H1 (cell line): ENCODE results near the gene ASTN2. TPM values are rescaled to one million over a fixed set of nuclear protein-coding genes. Genes with fewer than 3 reads are reported as not detected.

Experiments
- CTCF ChIA-PET: fragments of 300-600 bp; sonication (Branson Sonifier 250); formaldehyde crosslinking; loops from one replicate; lab custom pipeline; 2021; ENCODE audit not compliant: partially characterized antibody; lab: Charles Lee
- POLR2A ChIA-PET: fragments of 300-600 bp; sonication (Branson Sonifier 250); formaldehyde crosslinking; loops from one replicate; lab custom pipeline; 2021; ENCODE audit warnings: inconsistent platforms; ENCODE audit not compliant: partially characterized antibody; lab: Charles Lee
- DNase-seq, 2 experiments: peaks; one replicate each; pipeline versions ENCODE4 v3.0.0 to v3.0.0-alpha.2; 2010 to 2022; ENCODE audit warnings: low spot score in 2 of 2, low read depth in 1 of 2, mixed read lengths in 1 of 2
- FAIRE-seq: peaks from 2 replicates; lab custom pipeline; 2011; peaks lifted over from hg19 to GRCh38; lab: Jason Lieb, UNC
- H2AFZ ChIP-seq: 2 replicates; pipeline ENCODE4 v1.8.1; 2012; ENCODE audit warnings: low read length, inconsistent platforms
- H2AK5ac ChIP-seq: 2 replicates; pipeline ENCODE4 v1.6.1; 2013; ENCODE audit warnings: low read depth, low read length
- H2BK120ac ChIP-seq: replicated peaks from 2 replicates; pipeline ENCODE3; 2013; ENCODE audit warnings: low read depth, low read length, inconsistent platforms
- H2BK12ac ChIP-seq: 2 replicates; pipeline ENCODE4 v1.6.1; 2013; ENCODE audit warnings: low read depth, low read length
- H2BK15ac ChIP-seq: 2 replicates; pipeline ENCODE4 v1.6.1; 2013; ENCODE audit warnings: low read length
- H2BK20ac ChIP-seq: 2 replicates; pipeline ENCODE4 v1.6.1; 2013; ENCODE audit warnings: low read length
- H2BK5ac ChIP-seq: 2 replicates; pipeline ENCODE4 v1.6.1; 2013; ENCODE audit warnings: low read depth, low read length
- H3K14ac ChIP-seq: 2 replicates; pipeline ENCODE4 v1.6.1; 2013; ENCODE audit warnings: inconsistent platforms; ENCODE audit not compliant: insufficient read length
- H3K18ac ChIP-seq: 2 replicates; pipeline ENCODE4 v1.6.1; 2013; ENCODE audit warnings: low read length; ENCODE audit errors: extremely low read depth
- H3K23ac ChIP-seq: 2 replicates; pipeline ENCODE4 v1.6.1; 2013; ENCODE audit warnings: inconsistent platforms; ENCODE audit not compliant: insufficient read length
- H3K23me2 ChIP-seq: 2 replicates; pipeline ENCODE4 v1.6.1; 2013; ENCODE audit warnings: low read depth, low read length
- H3K27ac ChIP-seq: 2 replicates; pipeline ENCODE4 v1.6.1; 2011; ENCODE audit warnings: low read depth, low read length, inconsistent platforms
- H3K27me3 ChIP-seq, 4 experiments: replicated peaks in 1 of 4; 1 replicate in 1 of 4; 2 replicates in 3 of 4; pipeline versions ENCODE4 v1.6.1 to v1.8.1; 2011 to 2013; ENCODE audit warnings: low read length in 3 of 4, mild to moderate bottlenecking in 3 of 4, inconsistent platforms in 2 of 4, mixed read lengths in 2 of 4, moderate library complexity in 1 of 4; ENCODE audit not compliant: control insufficient read depth in 3 of 4, insufficient read depth in 3 of 4; ENCODE audit errors: extremely low read depth in 1 of 4
- H3K36me3 ChIP-seq, 4 experiments: 2 replicates each; pipeline versions ENCODE4 v1.6.1 to v1.8.1; 2011 to 2013; ENCODE audit warnings: mild to moderate bottlenecking in 4 of 4, low read length in 3 of 4, moderate library complexity in 2 of 4, control low read depth in 1 of 4, inconsistent platforms in 1 of 4; ENCODE audit not compliant: insufficient read depth in 4 of 4, control insufficient read depth in 2 of 4
- H3K4ac ChIP-seq: replicated peaks from 2 replicates; pipeline ENCODE3; 2013; ENCODE audit warnings: low read length, low read depth, mixed read lengths, inconsistent platforms; ENCODE audit not compliant: insufficient read length
- H3K4me1 ChIP-seq, 4 experiments: replicated peaks in 1 of 4; 1 replicate in 1 of 4; 2 replicates in 3 of 4; pipeline versions ENCODE4 v1.6.1 to v1.8.1; 2011 to 2013; ENCODE audit warnings: low read length in 3 of 4, inconsistent platforms in 2 of 4, mixed read lengths in 1 of 4; ENCODE audit not compliant: insufficient read depth in 4 of 4, control insufficient read depth in 3 of 4
- H3K4me2 ChIP-seq, 2 experiments: 2 replicates each; pipeline versions ENCODE4 v1.6.1 to v1.8.1; 2011 to 2013; ENCODE audit warnings: low read depth in 2 of 2, low read length in 2 of 2, control low read depth in 1 of 2, inconsistent platforms in 1 of 2, mild to moderate bottlenecking in 1 of 2; ENCODE audit not compliant: insufficient read depth in 1 of 2
- H3K4me3 ChIP-seq, 4 experiments: fragments of 200-600, 300-600 bp in 1 of 4; sonication (generic), shearing (Covaris generic), sonication (Bioruptor Twin) in 1 of 4; 2 replicates each; pipeline versions ENCODE4 v1.5.1 to v1.8.1; 2011 to 2016; ENCODE audit warnings: low read length in 4 of 4, low read depth in 3 of 4, control low read depth in 2 of 4, inconsistent platforms in 2 of 4, mild to moderate bottlenecking in 2 of 4, mixed read lengths in 1 of 4, moderate library complexity in 1 of 4; ENCODE audit not compliant: insufficient read depth in 2 of 4; ENCODE audit errors: extremely low read depth in 1 of 4
- H3K56ac ChIP-seq: replicated peaks from 2 replicates; pipeline ENCODE3; 2013; ENCODE audit warnings: low read depth, mild to moderate bottlenecking, mixed read lengths, low read length, inconsistent platforms; ENCODE audit not compliant: insufficient read length
- H3K79me1 ChIP-seq: 2 replicates; pipeline ENCODE4 v1.6.1; 2013; ENCODE audit warnings: low read depth, low read length, control low read depth
- H3K79me2 ChIP-seq, 2 experiments: 2 replicates each; pipeline versions ENCODE4 v1.6.1 to v1.8.1; 2012 to 2013; ENCODE audit warnings: low read length in 2 of 2, mild to moderate bottlenecking in 2 of 2, inconsistent platforms in 1 of 2; ENCODE audit not compliant: insufficient read depth in 2 of 2, control insufficient read depth in 1 of 2
- H3K9ac ChIP-seq, 4 experiments: replicated peaks in 1 of 4; 1 replicate in 1 of 4; 2 replicates in 3 of 4; pipeline versions ENCODE4 v1.6.1 to v1.8.1; 2011 to 2013; ENCODE audit warnings: low read depth in 3 of 4, low read length in 3 of 4, control low read depth in 2 of 4, mild to moderate bottlenecking in 2 of 4, moderate library complexity in 2 of 4, inconsistent platforms in 1 of 4; ENCODE audit errors: extremely low read depth in 1 of 4
- H3K9me3 ChIP-seq, 2 experiments: 2 replicates each; pipeline versions ENCODE4 v1.6.1 to v1.8.1; 2012 to 2013; ENCODE audit warnings: mild to moderate bottlenecking in 2 of 2, moderate library complexity in 2 of 2, control low read depth in 1 of 2, inconsistent platforms in 1 of 2, low read depth in 1 of 2, low read length in 1 of 2, mixed read lengths in 1 of 2; ENCODE audit not compliant: insufficient read depth in 2 of 2
- H4K20me1 ChIP-seq, 2 experiments: replicated peaks in 1 of 2; 2 replicates each; pipeline versions ENCODE3 to v1.8.1; 2011 to 2013; ENCODE audit warnings: inconsistent platforms in 2 of 2, low read length in 2 of 2, mild to moderate bottlenecking in 1 of 2; ENCODE audit not compliant: insufficient read depth in 2 of 2, control insufficient read depth in 1 of 2
- H4K5ac ChIP-seq: 2 replicates; pipeline ENCODE4 v1.6.1; 2013; ENCODE audit warnings: low read length, low read depth, mixed read lengths, inconsistent platforms; ENCODE audit not compliant: insufficient read length
- H4K8ac ChIP-seq: 2 replicates; pipeline ENCODE4 v1.8.0; 2013; ENCODE audit warnings: mild to moderate bottlenecking, moderate library complexity, low read length, inconsistent platforms; ENCODE audit not compliant: insufficient read depth; ENCODE audit errors: extremely low read depth
- H4K91ac ChIP-seq: replicated peaks from 2 replicates; pipeline ENCODE3; 2013; ENCODE audit warnings: low read length, mixed read lengths, inconsistent platforms; ENCODE audit not compliant: insufficient read length
- YY1 ChIP-seq: IDR thresholded peaks from 2 replicates; pipeline ENCODE4 v1.6.1; 2011; ENCODE audit warnings: low read depth, mild to moderate bottlenecking, low read length
- WGBS, 2 experiments: shearing (Covaris generic) in 1 of 2; methylation state at CpG; one replicate each; pipeline versions ENCODE4 v1.1.6 to v1.1.7; 2013 to 2015; ENCODE audit warnings: low lambda C conversion rate in 2 of 2, mixed read lengths in 2 of 2, inconsistent platforms in 1 of 2, low coverage in 1 of 2, missing lambda C conversion rate in 1 of 2; ENCODE audit not compliant: insufficient replicate concordance in 2 of 2, insufficient coverage in 1 of 2, insufficient read length in 1 of 2; ENCODE audit errors: extremely low coverage in 1 of 2, missing lambda C conversion rate in 1 of 2; 5-methylcytosine and 5-hydroxymethylcytosine counted together
- polyA plus RNA-seq, 7 experiments: library from polyadenylated mRNA; depleted of rRNA in 3 of 7; stranded (reverse) in 5 of 7; unstranded in 2 of 7; fragments of >200 nt in 5 of 7; fragments of 200-250 nt in 2 of 7; gene quantifications; 1 replicate in 5 of 7; 2 replicates in 1 of 7; 4 replicates in 1 of 7; pipeline versions ENCODE4 v1.2.1 to v1.2.3, GENCODE V29; 2011 to 2013; ENCODE audit warnings: missing spikeins in 2 of 7, mixed read lengths in 2 of 7
- total RNA-seq: library from RNA; stranded (reverse); fragmentation: NEBNext Ultra II Directional; extraction: Animal tissue kit (Norgen Biotek cat#: 25700); gene quantifications from 2 replicates; pipeline ENCODE4 v1.2.1, GENCODE V29; 2021

The ASTN2 gene
- total and polyA plus RNA-seq, 2 of the 8 experiments (the other 6 are each of a cell fraction or from before 2014, with no cell fraction given): 8.2 to 13.7 TPM

- no peak overlapping the region for H2BK15ac ChIP-seq
Observed at GRCh38 chr9:117103438-117104110, 311.3 kb downstream of the ASTN2 start.

More at GRCh38 chr9:117103438-117104110, 311.3 kb downstream of the ASTN2 start:
- Histone ChIP-seq H3K4me3 (no peak overlapping the region), H3K79me2 (no peaks in the 10 kb centered on the region), H4K20me1 (no peaks in the 10 kb centered on the region), H3K9me3 (no peaks in the 10 kb centered on the region), H2BK20ac (no peak overlapping the region), H2AFZ (no peak overlapping the region), H4K5ac (no peak overlapping the region), H3K4ac (no peak overlapping the region), H2AK5ac (no peak overlapping the region), H3K79me1 (0 out of 2 replicates have a peak, but pooled peaks cover 2% of the 10 kb centered on the region), H3K18ac (no peak overlapping the region), H3K56ac (no peak overlapping the region), H2BK5ac (no peak overlapping the region), H3K14ac (no peak overlapping the region), H3K4me2 (no peak overlapping the region), H4K8ac (no peak overlapping the region), H2BK120ac (no peak overlapping the region), H4K91ac (no peak overlapping the region), H3K4me1 (peaks cover 0 to 3% (median 0%) of the 10 kb centered on the region in 4 experiments; a peak in 1 of 7 replicates), H3K27ac (no peak overlapping the region), H3K23me2 (no peaks in the 10 kb centered on the region), H3K23ac (no peak overlapping the region), H3K9ac (no peak overlapping the region), H2BK12ac (no peak overlapping the region), H3K27me3 (no peaks in the 10 kb centered on the region), H3K36me3 (no peaks in the 10 kb centered on the region)
- ChIA-PET POLR2A (no interaction called here), CTCF (interaction anchor here (0.7 kb wide), 1 partner anchor 11 kb away, joined by 4 read pairs; no protein-coding TSS in a partner anchor)
- 94% methylated on average over 3 of the region's 3 CpGs; no CpG with 5 or more reads in 1 of the 2 experiments for WGBS, 2 experiments
- no peak for FAIRE-seq
- no peak for DNase-seq
- no peak for TF ChIP-seq YY1
